BLaER1 (cell line): ENCODE data around the gene CENPVL2.
"Not testable (repeated sequence)": the region's sequence is repeated elsewhere in the genome, so short reads cannot be mapped to it uniquely, and the experiment has no call there.

Source experiments
- H3K27ac ChIP-seq: shearing (Covaris generic); formaldehyde crosslinking; 2 replicates; pipeline ENCODE4 v1.8.1; 2022
- H3K27me3 ChIP-seq: shearing (Covaris generic); formaldehyde crosslinking; 2 replicates; pipeline ENCODE4 v1.8.1; 2022
- H3K36me3 ChIP-seq: shearing (Covaris generic); formaldehyde crosslinking; 2 replicates; pipeline ENCODE4 v1.8.1; 2022
- H3K4me1 ChIP-seq: shearing (Covaris generic); formaldehyde crosslinking; 2 replicates; pipeline ENCODE4 v1.8.1; 2022
- H3K4me2 ChIP-seq: shearing (Covaris generic); formaldehyde crosslinking; 2 replicates; pipeline ENCODE4 v1.8.1; 2022
- H3K4me3 ChIP-seq: shearing (Covaris generic); formaldehyde crosslinking; 2 replicates; pipeline ENCODE4 v1.8.1; 2022
- H3K9ac ChIP-seq: shearing (Covaris generic); formaldehyde crosslinking; 2 replicates; pipeline ENCODE4 v1.8.1; 2022
- H3K9me3 ChIP-seq: shearing (Covaris generic); formaldehyde crosslinking; 2 replicates; pipeline ENCODE4 v1.8.1; 2022
- H4K20me1 ChIP-seq: shearing (Covaris generic); formaldehyde crosslinking; 2 replicates; pipeline ENCODE4 v1.8.1; 2022
- Cebpa-rat ChIP-seq: shearing (Covaris generic); IDR thresholded peaks from 2 replicates; pipeline ENCODE4 v1.8.1; 2022

The CENPVL2 gene

DNA sequence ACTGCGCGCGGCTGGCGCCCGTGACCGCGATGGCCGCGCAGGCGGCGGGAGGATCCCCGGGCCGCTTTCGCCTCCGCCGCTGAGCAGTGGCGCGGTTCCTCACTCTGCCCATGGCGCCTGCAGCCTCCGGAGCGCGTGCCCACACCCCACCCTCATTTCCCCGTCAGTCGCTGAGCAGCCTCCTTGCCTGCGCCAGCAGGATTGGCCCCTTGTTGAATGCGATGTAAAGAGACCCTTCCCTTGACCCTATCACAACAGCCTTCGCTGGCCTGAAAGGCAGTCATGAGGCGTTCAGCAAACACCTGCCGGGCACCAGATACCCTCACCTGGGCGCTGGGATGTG lies at the start of gene CENPVL2:
CENPVL2 (minus strand) TSS at position 112 of the 343 bp plus-strand sequence; CDS start at position 112, 0 bp downstream.
- not testable (repeated sequence) for H3K4me3 ChIP-seq, H4K20me1 ChIP-seq, H3K4me1 ChIP-seq, H3K4me2 ChIP-seq, H3K27me3 ChIP-seq, H3K9me3 ChIP-seq, H3K9ac ChIP-seq, H3K27ac ChIP-seq, H3K36me3 ChIP-seq

DNA sequence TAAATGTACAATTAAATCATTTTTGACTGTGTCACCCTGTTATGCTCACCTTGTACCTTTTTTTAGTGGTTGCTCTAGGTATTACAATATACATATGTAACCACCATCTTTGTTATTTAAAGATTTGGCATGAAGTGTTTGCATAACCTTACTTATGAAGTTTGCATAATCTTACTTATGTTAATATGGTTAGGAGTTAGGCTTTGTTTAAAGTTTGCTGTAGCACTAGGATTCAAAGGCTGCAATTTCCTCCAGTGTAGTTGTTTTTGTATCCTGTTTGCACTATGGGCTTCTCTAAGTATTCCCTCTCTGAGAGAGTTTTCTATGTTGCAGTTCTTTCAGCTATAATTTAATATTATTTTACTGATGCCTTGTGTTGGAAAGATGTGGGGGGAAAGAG lies 45.6 kb upstream of the CENPVL2 start:
- no peaks in the 10 kb centered on the region for H3K36me3 ChIP-seq
- H3K9ac ChIP-seq: no peak overlapping the region
- no peaks in the 10 kb centered on the region; the same call in 1 of the 2 replicates for H4K20me1 ChIP-seq
- H3K4me1 ChIP-seq: no peaks in the 10 kb centered on the region
- no peak overlapping the region for H3K4me3 ChIP-seq
- no peak overlapping the region for H3K4me2 ChIP-seq
- no peak overlapping the region for H3K27ac ChIP-seq
- TF ChIP-seq Cebpa-rat: no peak
- H3K9me3 ChIP-seq: no peaks in the 10 kb centered on the region
- H3K27me3 ChIP-seq: peaks cover 68% of the 10 kb centered on the region

DNA sequence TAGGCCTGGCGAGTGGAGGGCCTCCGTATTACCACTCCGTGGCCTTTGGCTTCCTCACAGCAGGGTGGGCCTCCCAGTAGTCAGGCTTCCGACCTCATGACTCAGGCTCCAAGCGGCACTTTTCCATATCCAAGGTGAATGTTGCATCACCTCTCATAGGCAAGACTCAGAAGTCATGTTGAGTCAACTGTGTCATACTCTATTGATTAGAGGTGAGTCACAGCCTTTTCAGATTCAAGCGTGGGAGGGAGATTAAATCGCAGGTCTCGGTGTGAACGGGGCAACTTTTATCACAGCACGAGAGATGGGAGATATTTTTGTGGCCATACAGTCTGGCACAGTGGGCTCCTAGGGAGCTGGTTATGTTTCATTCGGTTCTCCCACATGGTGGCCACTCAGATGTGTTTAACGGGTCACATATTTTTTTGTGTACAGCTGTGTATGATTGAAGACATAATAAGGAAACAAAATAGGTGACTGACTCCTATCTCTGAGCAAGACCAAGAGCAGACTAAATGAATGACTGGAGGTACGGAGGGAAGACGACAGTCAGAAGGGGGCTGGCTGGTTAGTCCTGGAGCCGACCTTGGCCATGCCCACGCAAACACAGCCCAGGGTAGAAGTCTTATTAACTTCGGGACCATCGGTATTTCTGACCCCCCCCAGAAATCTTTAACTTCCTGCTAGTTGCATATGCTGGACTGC lies 30.5 kb upstream of the CENPVL2 start:
- not testable (repeated sequence) for H3K4me1 ChIP-seq, H3K36me3 ChIP-seq, H3K9me3 ChIP-seq, H3K27ac ChIP-seq, H4K20me1 ChIP-seq, H3K9ac ChIP-seq, H3K27me3 ChIP-seq, H3K4me3 ChIP-seq, H3K4me2 ChIP-seq

DNA sequence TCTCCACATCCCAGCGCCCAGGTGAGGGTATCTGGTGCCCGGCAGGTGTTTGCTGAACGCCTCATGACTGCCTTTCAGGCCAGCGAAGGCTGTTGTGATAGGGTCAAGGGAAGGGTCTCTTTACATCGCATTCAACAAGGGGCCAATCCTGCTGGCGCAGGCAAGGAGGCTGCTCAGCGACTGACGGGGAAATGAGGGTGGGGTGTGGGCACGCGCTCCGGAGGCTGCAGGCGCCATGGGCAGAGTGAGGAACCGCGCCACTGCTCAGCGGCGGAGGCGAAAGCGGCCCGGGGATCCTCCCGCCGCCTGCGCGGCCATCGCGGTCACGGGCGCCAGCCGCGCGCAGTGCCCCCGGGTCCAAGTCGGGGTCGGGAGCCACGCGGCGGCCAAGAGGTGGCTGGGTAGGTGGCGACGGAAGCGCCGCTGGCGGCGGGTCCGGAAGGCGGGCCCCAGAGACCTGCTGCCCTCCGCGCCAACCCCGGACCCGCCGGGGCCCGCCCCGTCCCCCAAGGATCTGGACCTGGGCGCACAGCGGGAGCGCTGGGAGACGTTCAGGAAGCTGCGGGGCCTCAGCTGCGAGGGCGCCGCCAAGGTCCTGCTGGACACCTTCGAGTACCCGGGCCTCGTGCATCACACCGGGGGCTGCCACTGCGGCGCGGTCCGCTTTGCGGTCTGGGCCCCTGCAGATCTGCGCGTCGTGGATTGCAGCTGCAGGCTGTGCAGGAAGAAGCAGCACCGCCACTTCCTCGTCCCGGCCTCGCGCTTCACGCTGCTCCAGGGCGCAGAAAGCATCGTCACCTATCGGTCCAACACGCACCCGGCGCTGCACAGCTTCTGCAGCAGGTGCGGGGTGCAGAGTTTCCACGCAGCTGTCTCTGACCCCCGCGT lies 27.9 kb upstream of the CENPVL2 start, which contains the start of gene CENPVL1:
CENPVL1 (plus strand) TSS at position 236 of the 888 bp plus-strand sequence; CDS start at position 236, 0 bp downstream.
- not testable (repeated sequence) for H3K9me3 ChIP-seq

DNA sequence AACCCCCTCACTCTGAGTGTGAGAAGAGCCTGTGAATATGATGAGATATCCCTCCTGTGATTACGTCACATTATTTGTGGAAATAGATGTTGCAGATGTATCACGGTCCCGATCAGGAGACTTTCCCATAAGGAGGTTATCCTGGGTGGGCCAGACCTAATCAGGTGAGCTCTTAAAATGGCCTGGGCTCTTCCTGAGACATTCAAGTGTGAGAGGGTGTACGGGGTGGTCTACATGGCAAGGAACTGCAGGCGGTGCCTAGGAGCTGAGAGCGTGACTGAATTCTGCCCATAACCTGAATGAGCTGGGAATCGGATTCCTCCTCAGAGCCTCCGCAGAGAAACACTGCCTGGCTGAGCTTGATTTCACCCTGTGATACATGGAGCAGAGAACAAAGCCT lies 14.8 kb upstream of the CENPVL2 start:
- H3K9ac ChIP-seq: no peak overlapping the region
- H3K9me3 ChIP-seq: no peaks in the 10 kb centered on the region
- peaks cover 57% of the 10 kb centered on the region for H3K27me3 ChIP-seq
- no peak overlapping the region for H3K4me2 ChIP-seq
- H3K36me3 ChIP-seq: no peaks in the 10 kb centered on the region
- no peaks in the 10 kb centered on the region for H3K4me1 ChIP-seq
- H3K27ac ChIP-seq: no peak overlapping the region
- no peak for TF ChIP-seq Cebpa-rat
- H4K20me1 ChIP-seq: no peaks in the 10 kb centered on the region; the same call in 1 of the 2 replicates
- no peak overlapping the region for H3K4me3 ChIP-seq

More for the DNA sequence above, 27.9 kb upstream of the CENPVL2 start, which contains the start of gene CENPVL1:
- H3K27me3 ChIP-seq, H4K20me1 ChIP-seq, H3K4me3 ChIP-seq, H3K4me2 ChIP-seq, H3K27ac ChIP-seq, H3K4me1 ChIP-seq, H3K36me3 ChIP-seq, H3K9ac ChIP-seq: not testable (repeated sequence)

DNA sequence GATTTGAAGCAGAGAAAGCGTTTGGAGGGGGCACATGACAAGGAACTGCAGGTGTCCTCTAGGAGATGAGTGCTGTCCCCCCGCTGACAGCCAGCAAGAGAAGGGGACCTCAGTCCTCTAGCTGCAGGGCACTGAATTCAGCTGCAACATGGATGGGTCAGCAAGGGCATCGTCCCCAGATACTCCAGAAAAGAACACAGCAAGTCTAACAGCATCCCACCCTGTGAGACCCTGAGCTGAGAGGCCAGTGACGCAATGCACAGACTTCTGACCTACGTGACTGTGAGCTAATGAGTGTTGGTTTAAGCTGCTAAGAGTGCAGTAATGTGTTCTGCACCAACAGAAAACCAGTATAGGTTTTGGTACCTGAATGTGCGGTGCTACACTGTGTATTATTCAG lies 11.6 kb upstream of the CENPVL2 start:
- no peak overlapping the region for H3K4me3 ChIP-seq
- H3K9me3 ChIP-seq: no peaks in the 10 kb centered on the region
- H3K4me2 ChIP-seq: no peak overlapping the region
- H4K20me1 ChIP-seq: no peaks in the 10 kb centered on the region; the same call in 1 of the 2 replicates
- peaks cover 54% of the 10 kb centered on the region for H3K27me3 ChIP-seq
- H3K36me3 ChIP-seq: no peaks in the 10 kb centered on the region
- H3K27ac ChIP-seq: no peak overlapping the region
- H3K4me1 ChIP-seq: no peaks in the 10 kb centered on the region
- TF ChIP-seq Cebpa-rat: no peak
- no peak overlapping the region for H3K9ac ChIP-seq

DNA sequence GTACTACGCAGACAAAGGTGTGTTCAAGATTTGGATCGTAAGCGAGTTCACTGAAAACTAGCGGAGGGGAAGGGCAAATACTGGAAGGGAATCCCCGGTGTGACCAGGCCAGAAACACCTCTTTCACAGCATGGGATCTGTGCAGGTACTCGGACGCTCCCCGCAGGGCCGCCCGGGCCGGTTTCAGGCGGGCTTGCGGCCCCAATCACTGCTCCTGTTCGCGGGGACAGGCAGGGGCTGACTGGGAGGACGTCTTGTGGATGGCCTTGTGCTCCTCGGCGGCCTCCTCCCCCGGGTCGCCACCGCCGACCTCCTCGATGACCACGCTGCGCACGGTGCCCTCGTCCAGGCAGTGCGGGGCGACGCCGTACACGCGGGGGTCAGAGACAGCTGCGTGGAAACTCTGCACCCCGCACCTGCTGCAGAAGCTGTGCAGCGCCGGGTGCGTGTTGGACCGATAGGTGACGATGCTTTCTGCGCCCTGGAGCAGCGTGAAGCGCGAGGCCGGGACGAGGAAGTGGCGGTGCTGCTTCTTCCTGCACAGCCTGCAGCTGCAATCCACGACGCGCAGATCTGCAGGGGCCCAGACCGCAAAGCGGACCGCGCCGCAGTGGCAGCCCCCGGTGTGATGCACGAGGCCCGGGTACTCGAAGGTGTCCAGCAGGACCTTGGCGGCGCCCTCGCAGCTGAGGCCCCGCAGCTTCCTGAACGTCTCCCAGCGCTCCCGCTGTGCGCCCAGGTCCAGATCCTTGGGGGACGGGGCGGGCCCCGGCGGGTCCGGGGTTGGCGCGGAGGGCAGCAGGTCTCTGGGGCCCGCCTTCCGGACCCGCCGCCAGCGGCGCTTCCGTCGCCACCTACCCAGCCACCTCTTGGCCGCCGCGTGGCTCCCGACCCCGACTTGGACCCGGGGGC lies 567 bp downstream of the CENPVL2 start:
- not testable (repeated sequence) for H4K20me1 ChIP-seq

DNA sequence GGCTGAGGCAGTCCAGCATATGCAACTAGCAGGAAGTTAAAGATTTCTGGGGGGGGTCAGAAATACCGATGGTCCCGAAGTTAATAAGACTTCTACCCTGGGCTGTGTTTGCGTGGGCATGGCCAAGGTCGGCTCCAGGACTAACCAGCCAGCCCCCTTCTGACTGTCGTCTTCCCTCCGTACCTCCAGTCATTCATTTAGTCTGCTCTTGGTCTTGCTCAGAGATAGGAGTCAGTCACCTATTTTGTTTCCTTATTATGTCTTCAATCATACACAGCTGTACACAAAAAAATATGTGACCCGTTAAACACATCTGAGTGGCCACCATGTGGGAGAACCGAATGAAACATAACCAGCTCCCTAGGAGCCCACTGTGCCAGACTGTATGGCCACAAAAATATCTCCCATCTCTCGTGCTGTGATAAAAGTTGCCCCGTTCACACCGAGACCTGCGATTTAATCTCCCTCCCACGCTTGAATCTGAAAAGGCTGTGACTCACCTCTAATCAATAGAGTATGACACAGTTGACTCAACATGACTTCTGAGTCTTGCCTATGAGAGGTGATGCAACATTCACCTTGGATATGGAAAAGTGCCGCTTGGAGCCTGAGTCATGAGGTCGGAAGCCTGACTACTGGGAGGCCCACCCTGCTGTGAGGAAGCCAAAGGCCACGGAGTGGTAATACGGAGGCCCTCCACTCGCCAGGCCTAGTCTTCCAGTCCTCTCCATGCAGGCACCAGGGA lies 2.8 kb downstream of the CENPVL2 start:
- not testable (repeated sequence) for H3K36me3 ChIP-seq, H3K4me3 ChIP-seq, H3K27me3 ChIP-seq, H3K9ac ChIP-seq, H3K4me2 ChIP-seq, H3K9me3 ChIP-seq, H4K20me1 ChIP-seq, H3K27ac ChIP-seq, H3K4me1 ChIP-seq

More for the DNA sequence above, 567 bp downstream of the CENPVL2 start:
- H3K27ac ChIP-seq, H3K4me1 ChIP-seq, H3K36me3 ChIP-seq, H3K4me3 ChIP-seq, H3K9me3 ChIP-seq, H3K4me2 ChIP-seq, H3K27me3 ChIP-seq, H3K9ac ChIP-seq: not testable (repeated sequence)

DNA sequence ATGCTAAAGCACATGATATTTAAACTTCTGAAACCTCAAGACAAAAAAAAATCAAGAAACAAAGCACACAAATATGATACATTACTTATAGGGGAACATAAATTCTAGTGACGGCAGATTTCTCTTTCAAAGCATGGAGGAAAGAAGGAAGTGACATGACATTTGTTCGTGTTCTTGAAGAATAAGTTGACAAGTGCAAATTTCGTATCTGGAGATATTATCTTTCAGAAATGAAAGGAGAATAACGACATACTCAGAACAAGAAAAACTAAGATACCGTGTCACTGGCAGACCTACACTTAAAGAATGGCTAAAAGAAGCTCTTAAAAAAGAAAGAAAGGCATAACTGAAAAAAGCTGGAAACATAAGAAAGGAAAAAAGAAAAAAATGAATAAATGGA lies 16.6 kb downstream of the CENPVL2 start:
- no peaks in the 10 kb centered on the region for H3K9me3 ChIP-seq
- H3K27ac ChIP-seq: no peak overlapping the region
- H3K9ac ChIP-seq: no peak overlapping the region
- H3K4me3 ChIP-seq: no peak overlapping the region
- no peaks in the 10 kb centered on the region for H3K4me1 ChIP-seq
- no peaks in the 10 kb centered on the region for H4K20me1 ChIP-seq
- no peaks in the 10 kb centered on the region for H3K36me3 ChIP-seq
- no peak overlapping the region for H3K4me2 ChIP-seq
- no peak for TF ChIP-seq Cebpa-rat
- peaks cover 55% of the 10 kb centered on the region for H3K27me3 ChIP-seq
